Loucy (cell line): ENCODE measurements around the gene FZD4.

ENCODE experiments used
- H2AFZ ChIP-seq: fragments of 200-600 bp; sonication (generic); 2 replicates; pipeline ENCODE4 v1.6.0; 2016; ENCODE audit warnings: antibody characterized with exemption, mild to moderate bottlenecking, low read length, moderate library complexity
- H3F3A ChIP-seq: fragments of 200-600 bp; 2 replicates; pipeline ENCODE4 v1.6.0; 2016; ENCODE audit warnings: antibody characterized with exemption, low read depth, mild to moderate bottlenecking
- H3K27me3 ChIP-seq: fragments of 200-600 bp; sonication (generic); 2 replicates; pipeline ENCODE4 v1.6.1; 2014; ENCODE audit warnings: low read length, mild to moderate bottlenecking; ENCODE audit not compliant: insufficient read depth, poor library complexity, severe bottlenecking
- H3K36me3 ChIP-seq: fragments of 200-600 bp; sonication (generic); 2 replicates; pipeline ENCODE4 v1.6.1; 2016; ENCODE audit warnings: low read length; ENCODE audit not compliant: insufficient read depth
- H3K4me1 ChIP-seq: fragments of 200-600 bp; sonication (generic); 2 replicates; pipeline ENCODE4 v1.5.1; 2014; ENCODE audit warnings: low read length, mild to moderate bottlenecking; ENCODE audit not compliant: insufficient read depth, poor library complexity, severe bottlenecking
- H3K4me2 ChIP-seq: fragments of 200-600 bp; sonication (generic); 2 replicates; pipeline ENCODE4 v1.6.0; 2014; ENCODE audit warnings: antibody characterized with exemption, low read length, low read depth, mild to moderate bottlenecking; ENCODE audit not compliant: poor library complexity, severe bottlenecking
- H3K4me3 ChIP-seq: fragments of 200-600 bp; sonication (generic); 2 replicates; pipeline ENCODE4 v1.5.1; 2014; ENCODE audit warnings: low read length, mild to moderate bottlenecking, mixed read lengths; ENCODE audit not compliant: poor library complexity, severe bottlenecking
- H3K79me2 ChIP-seq: fragments of 200-600 bp; sonication (generic); 2 replicates; pipeline ENCODE4 v1.6.1; 2014; ENCODE audit warnings: low read length; ENCODE audit not compliant: insufficient read depth
- H3K9ac ChIP-seq: fragments of 200-600 bp; sonication (generic); 2 replicates; pipeline ENCODE4 v1.6.0; 2014; ENCODE audit warnings: mild to moderate bottlenecking, low read depth, low read length, moderate library complexity; ENCODE audit not compliant: poor library complexity, severe bottlenecking
- H3K9me2 ChIP-seq: fragments of 200-600 bp; sonication (generic); replicated peaks from 2 replicates; pipeline ENCODE4 v1.6.1; 2016; ENCODE audit warnings: low read depth, low read length, mixed read lengths
- H3K9me3 ChIP-seq: fragments of 200-600 bp; sonication (generic); 2 replicates; pipeline ENCODE4 v1.6.1; 2014; ENCODE audit warnings: mild to moderate bottlenecking, antibody characterized with exemption, low read length, low read depth; ENCODE audit not compliant: insufficient read depth
- H4K20me1 ChIP-seq: fragments of 200-600 bp; sonication (generic); 2 replicates; pipeline ENCODE4 v1.6.0; 2014; ENCODE audit warnings: antibody characterized with exemption, low read length, mild to moderate bottlenecking; ENCODE audit not compliant: insufficient read depth, poor library complexity, severe bottlenecking
- EZH2phosphoT487 ChIP-seq: fragments of 200-600 bp; IDR thresholded peaks from 2 replicates; pipeline ENCODE4 v1.6.1; 2018; ENCODE audit warnings: antibody characterized with exemption, mild to moderate bottlenecking, moderate library complexity, borderline replicate concordance
- TF ChIP-seq, protein P1 (sequence below): fragments of 200-600 bp; sonication (generic); conservative IDR thresholded peaks from 2 replicates; pipeline ENCODE4 v1.5.1; 2014; ENCODE audit warnings: mild to moderate bottlenecking, antibody characterized with exemption, low read length

Gene FZD4

DNA sequence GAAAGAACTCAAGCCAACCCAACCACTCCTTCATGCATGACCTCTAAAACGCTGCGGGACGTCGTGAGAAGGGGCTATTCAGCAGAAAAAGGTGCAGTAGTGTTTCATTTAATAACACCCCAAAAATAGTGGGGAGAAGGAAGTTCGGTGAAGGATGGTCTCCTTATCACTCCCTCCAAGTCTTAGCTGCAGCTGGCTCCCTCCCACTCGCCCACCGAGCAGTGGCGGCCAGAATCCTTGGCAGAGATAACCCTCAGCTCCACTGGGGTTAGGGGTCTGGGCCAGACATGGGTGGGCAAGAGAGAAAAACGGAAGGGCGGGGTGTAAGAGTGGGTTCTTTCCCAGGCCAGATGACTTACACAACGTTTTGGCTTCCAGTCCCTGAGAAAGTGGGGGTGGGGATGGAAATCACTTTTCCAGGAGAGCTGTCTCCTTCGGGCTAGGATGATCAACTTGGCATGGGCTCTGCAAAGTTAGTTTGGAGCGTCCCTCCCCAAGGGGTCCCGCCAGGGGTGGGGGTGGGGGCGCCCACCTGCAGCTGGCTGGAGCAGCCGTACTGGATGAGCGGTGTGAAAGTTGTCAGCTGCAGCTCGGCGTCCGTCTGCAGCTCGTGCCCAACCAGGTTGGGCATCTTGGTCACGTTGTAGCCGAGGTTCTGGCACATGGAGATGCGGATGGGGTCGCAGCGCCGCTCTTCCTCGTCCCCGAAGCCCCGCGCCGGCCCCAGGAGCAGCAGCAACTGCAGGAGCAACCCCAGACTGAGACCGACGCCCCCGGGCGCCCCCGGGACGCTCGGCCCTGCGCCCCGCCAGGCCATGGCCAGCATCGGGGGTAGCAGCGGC, 705 bp downstream of the FZD4 start:
- Histone ChIP-seq H3K9me2 (no peaks in the 10 kb centered on the region), H3K36me3 (no peaks in the 10 kb centered on the region), H3K4me1 (no peaks in the 10 kb centered on the region), H3F3A (no peaks in the 10 kb centered on the region), H3K9ac (no peak overlapping the region), H3K79me2 (no peaks in the 10 kb centered on the region), H3K4me3 (no peak overlapping the region), H2AFZ (no peak overlapping the region), H3K27me3 (no peaks in the 10 kb centered on the region), H3K9me3 (no peaks in the 10 kb centered on the region), H3K4me2 (no peak overlapping the region), H4K20me1 (no peaks in the 10 kb centered on the region)
- TF ChIP-seq, protein P1, sequence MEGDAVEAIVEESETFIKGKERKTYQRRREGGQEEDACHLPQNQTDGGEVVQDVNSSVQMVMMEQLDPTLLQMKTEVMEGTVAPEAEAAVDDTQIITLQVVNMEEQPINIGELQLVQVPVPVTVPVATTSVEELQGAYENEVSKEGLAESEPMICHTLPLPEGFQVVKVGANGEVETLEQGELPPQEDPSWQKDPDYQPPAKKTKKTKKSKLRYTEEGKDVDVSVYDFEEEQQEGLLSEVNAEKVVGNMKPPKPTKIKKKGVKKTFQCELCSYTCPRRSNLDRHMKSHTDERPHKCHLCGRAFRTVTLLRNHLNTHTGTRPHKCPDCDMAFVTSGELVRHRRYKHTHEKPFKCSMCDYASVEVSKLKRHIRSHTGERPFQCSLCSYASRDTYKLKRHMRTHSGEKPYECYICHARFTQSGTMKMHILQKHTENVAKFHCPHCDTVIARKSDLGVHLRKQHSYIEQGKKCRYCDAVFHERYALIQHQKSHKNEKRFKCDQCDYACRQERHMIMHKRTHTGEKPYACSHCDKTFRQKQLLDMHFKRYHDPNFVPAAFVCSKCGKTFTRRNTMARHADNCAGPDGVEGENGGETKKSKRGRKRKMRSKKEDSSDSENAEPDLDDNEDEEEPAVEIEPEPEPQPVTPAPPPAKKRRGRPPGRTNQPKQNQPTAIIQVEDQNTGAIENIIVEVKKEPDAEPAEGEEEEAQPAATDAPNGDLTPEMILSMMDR, result no peak
- TF ChIP-seq EZH2phosphoT487, result no peak

DNA sequence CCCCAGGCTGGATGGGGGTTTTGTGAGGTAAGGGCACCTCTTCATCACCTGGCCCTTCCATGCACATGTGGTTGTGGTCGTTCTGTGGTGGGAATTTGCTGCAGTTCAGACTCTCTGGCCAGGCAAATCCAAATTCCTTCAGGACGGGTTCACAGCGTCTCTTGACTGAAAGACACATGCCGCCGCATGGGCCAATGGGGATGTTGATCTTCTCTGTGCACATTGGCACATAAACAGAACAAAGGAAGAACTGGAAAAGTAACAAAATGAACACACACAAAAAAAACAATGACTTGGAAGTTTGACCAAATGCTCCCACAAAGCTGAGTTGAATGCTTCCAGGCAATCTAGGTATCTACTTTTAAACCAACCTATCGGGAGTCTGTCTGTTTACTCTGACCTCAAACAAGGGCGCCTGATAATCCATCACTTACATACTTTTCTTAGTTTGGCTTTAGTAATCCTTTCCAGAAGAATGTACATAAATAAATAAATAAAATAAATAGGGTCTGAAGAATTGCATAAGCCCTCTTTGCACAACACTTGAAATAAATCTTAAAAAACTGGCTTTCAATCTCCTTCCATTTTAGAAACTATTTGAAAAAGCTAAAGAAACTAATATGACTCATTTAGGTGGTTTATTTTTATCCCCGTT, 2.8 kb downstream of the FZD4 start:
- Histone ChIP-seq H3K9me3 (no peaks in the 10 kb centered on the region), H4K20me1 (no peaks in the 10 kb centered on the region), H3K4me1 (no peaks in the 10 kb centered on the region), H3K36me3 (no peaks in the 10 kb centered on the region), H3K4me3 (no peak overlapping the region), H3K9ac (no peak overlapping the region), H3K9me2 (no peaks in the 10 kb centered on the region), H3K27me3 (no peaks in the 10 kb centered on the region), H3F3A (no peaks in the 10 kb centered on the region), H3K4me2 (no peak overlapping the region), H2AFZ (no peak overlapping the region), H3K79me2 (no peaks in the 10 kb centered on the region)
- TF ChIP-seq, protein P1, result no peak
- no peak for TF ChIP-seq EZH2phosphoT487

DNA sequence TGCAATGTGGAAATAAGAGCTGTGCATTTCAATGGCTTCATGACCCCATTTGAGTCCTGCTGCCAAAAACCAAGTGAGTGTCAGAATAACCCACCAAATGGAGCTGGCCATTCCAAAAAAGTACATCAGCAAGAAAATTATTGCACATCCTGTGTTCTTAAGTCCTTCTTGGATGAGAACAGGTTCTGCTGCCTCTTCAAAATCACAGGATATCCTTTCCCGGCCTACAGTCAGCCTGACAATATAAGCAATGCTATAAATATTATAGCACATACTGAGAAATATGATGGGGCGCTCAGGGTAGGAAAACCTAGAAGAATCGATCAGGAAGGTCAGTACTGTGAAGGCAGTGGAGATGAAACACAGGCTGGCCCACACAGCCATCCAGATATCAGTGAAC, 3.5 kb downstream of the FZD4 start:
- H2AFZ ChIP-seq, result no peak overlapping the region
- no peaks in the 10 kb centered on the region for H3K79me2 ChIP-seq
- H3K4me1 ChIP-seq, result no peaks in the 10 kb centered on the region
- no peak overlapping the region for H3K4me3 ChIP-seq
- H3K27me3 ChIP-seq, result no peaks in the 10 kb centered on the region
- no peaks in the 10 kb centered on the region for H3K36me3 ChIP-seq
- H3F3A ChIP-seq, result no peaks in the 10 kb centered on the region
- H3K9me2 ChIP-seq, result no peaks in the 10 kb centered on the region
- no peaks in the 10 kb centered on the region for H4K20me1 ChIP-seq
- H3K4me2 ChIP-seq, result no peak overlapping the region
- no peaks in the 10 kb centered on the region for H3K9me3 ChIP-seq
- no peak for TF ChIP-seq EZH2phosphoT487
- TF ChIP-seq, protein P1, result no peak
- H3K9ac ChIP-seq, result no peak overlapping the region
